Peyer's patch (tissue), 4 donors: ENCODE data around the gene RENBP. TPM values are rescaled to one million over a fixed set of nuclear protein-coding genes. Genes with fewer than 3 reads are reported as not detected.

Source experiments
- DNase-seq, 3 donors: peaks; one replicate each; pipeline ENCODE4 v3.0.0-alpha.2; 2017 to 2019
- H3K27ac ChIP-seq, 4 donors: fragments of 200-600 bp; sonication (generic); one replicate each; pipeline ENCODE4 v1.5.1; 2016 to 2019
- H3K27me3 ChIP-seq, 2 donors: fragments of 200-600 bp; sonication (generic); one replicate each; pipeline ENCODE4 v1.5.1; 2019
- H3K36me3 ChIP-seq, 3 donors: fragments of 200-600 bp; sonication (generic); one replicate each; pipeline ENCODE4 v1.5.1; 2016 to 2019
- H3K4me1 ChIP-seq, 4 donors: fragments of 200-600 bp; sonication (generic); one replicate each; pipeline ENCODE4 v1.5.1; 2016 to 2019
- H3K4me3 ChIP-seq, 4 donors: fragments of 200-600 bp; sonication (generic); 1 replicate in 3 of 4; 2 replicates in 1 of 4; pipeline ENCODE4 v1.5.1; 2016 to 2019; ENCODE audit warnings: mild to moderate bottlenecking in 1 of 4
- H3K9me3 ChIP-seq, 4 donors: fragments of 200-600 bp; sonication (generic); one replicate each; pipeline ENCODE4 v1.5.1; 2016 to 2019; ENCODE audit warnings: mild to moderate bottlenecking in 1 of 4
- CTCF ChIP-seq, 6 experiments: fragments of 450-650 bp in 4 of 6; fragments of 200-600 bp in 2 of 6; sonication (generic) in 1 of 6; IDR thresholded peaks; one replicate each; pipeline ENCODE4 v1.5.1; 2017 to 2019; ENCODE audit warnings: antibody characterized with exemption in 6 of 6, mild to moderate bottlenecking in 3 of 6, moderate library complexity in 1 of 6
- POLR2A ChIP-seq, 2 donors: fragments of 450-650 bp; IDR thresholded peaks; one replicate each; pipeline ENCODE4 v1.5.1; 2017; ENCODE audit warnings: antibody characterized with exemption in 2 of 2, mild to moderate bottlenecking in 2 of 2, moderate library complexity in 2 of 2
- total RNA-seq, 4 donors: library from RNA; depleted of rRNA; stranded (reverse); fragments of >200 nt; gene quantifications; one replicate each; pipeline ENCODE4 v1.1.0, GENCODE V29; 2016

RENBP gene
- total RNA-seq, 4 donors from 2014 or later, result 4.9 to 13.3 (median 9.4) TPM

GRCh38 chrX:153954558-153955227, 10.2 kb upstream of the RENBP start:
- no peaks in the 10 kb centered on the region for H3K9me3 ChIP-seq
- H3K4me3 ChIP-seq, result no peak overlapping the region
- H3K36me3 ChIP-seq, result peaks cover 0 to 88% (median 3%) of the 10 kb centered on the region in 3 donors
- DNase-seq, result no peak
- H3K27me3 ChIP-seq, result no peaks in the 10 kb centered on the region
- H3K27ac ChIP-seq, result no peak overlapping the region
- H3K4me1 ChIP-seq, result peaks cover 0 to 4% (median 0%) of the 10 kb centered on the region in 4 donors
- no peak for TF ChIP-seq POLR2A (IDR thresholded peaks at IDR 0.05)
- no peak for TF ChIP-seq CTCF (IDR thresholded peaks at IDR 0.05)

GRCh38 chrX:153953892-153954557, 9.6 kb upstream of the RENBP start:
- no peaks in the 10 kb centered on the region for H3K27me3 ChIP-seq
- H3K9me3 ChIP-seq, result no peaks in the 10 kb centered on the region
- no peak for DNase-seq
- peak overlapping the region in 2 of 4 donors; percentile 19 to 68 for H3K27ac ChIP-seq
- H3K36me3 ChIP-seq, result peaks cover 0 to 88% (median 3%) of the 10 kb centered on the region in 3 donors
- TF ChIP-seq CTCF (IDR thresholded peaks at IDR 0.05) (no peak), POLR2A (IDR thresholded peaks at IDR 0.05) (no peak)
- peak overlapping the region in 1 of 4 donors; percentile 22 for H3K4me3 ChIP-seq
- peaks cover 0 to 4% (median 0%) of the 10 kb centered on the region in 4 donors for H3K4me1 ChIP-seq

- peak overlapping the region in 3 of 4 donors; percentile 19 to 68 (median 33) for H3K27ac ChIP-seq
- peak; percentile 71 to 85 (median 74) for DNase-seq
Measured at GRCh38 chrX:153953342-153953830, 8.9 kb upstream of the RENBP start.

GRCh38 chrX:153952373-153953026, 8.1 kb upstream of the RENBP start:
- H3K9me3 ChIP-seq, result no peaks in the 10 kb centered on the region
- H3K4me3 ChIP-seq, result no peak overlapping the region
- no peaks in the 10 kb centered on the region for H3K27me3 ChIP-seq
- peak overlapping the region in 1 of 4 donors; percentile 68 for H3K27ac ChIP-seq
- TF ChIP-seq CTCF (IDR thresholded peaks at IDR 0.05), result no peak
- H3K4me1 ChIP-seq, result peaks cover 0 to 4% (median 0%) of the 10 kb centered on the region in 4 donors
- H3K36me3 ChIP-seq, result peaks cover 0 to 77% (median 3%) of the 10 kb centered on the region in 3 donors
- DNase-seq, result no peak

More at GRCh38 chrX:153953342-153953830, 8.9 kb upstream of the RENBP start:
- TF ChIP-seq POLR2A (IDR thresholded peaks at IDR 0.05) (no peak), CTCF (IDR thresholded peaks at IDR 0.05) (peak; percentile 88 to 99 (median 92))
- no peaks in the 10 kb centered on the region for H3K9me3 ChIP-seq
- H3K4me3 ChIP-seq, result peak overlapping the region in 1 of 4 donors; percentile 22
- H3K36me3 ChIP-seq, result peaks cover 0 to 83% (median 3%) of the 10 kb centered on the region in 3 donors
- H3K27me3 ChIP-seq, result no peaks in the 10 kb centered on the region
- H3K4me1 ChIP-seq, result peaks cover 0 to 4% (median 0%) of the 10 kb centered on the region in 4 donors

- DNase-seq, result no peak
- Histone ChIP-seq H3K27me3 (no peaks in the 10 kb centered on the region), H3K36me3 (peaks cover 0 to 70% (median 3%) of the 10 kb centered on the region in 3 donors), H3K27ac (peak overlapping the region in 1 of 4 donors; percentile 68), H3K4me3 (no peak overlapping the region), H3K4me1 (peaks cover 0 to 4% (median 0%) of the 10 kb centered on the region in 4 donors), H3K9me3 (no peaks in the 10 kb centered on the region)
- no peak for TF ChIP-seq CTCF (IDR thresholded peaks at IDR 0.05)
Measured at GRCh38 chrX:153951683-153952372, 7.4 kb upstream of the RENBP start.
